Neural crest cell (in vitro differentiated cells): ENCODE data around the gene LRRK1. TPM values are rescaled to one million over a fixed set of nuclear protein-coding genes. Genes with fewer than 3 reads are reported as not detected.

Experiments
- DNase-seq: peaks from one replicate; pipeline ENCODE4 v3.0.0; 2021; ENCODE audit warnings: low read depth, mixed read lengths, low spot score
- H3K27ac Mint-ChIP-seq: one replicate; pipeline ENCODE4 v1.8.0; 2021; ENCODE audit warnings: mild to moderate bottlenecking, mixed read lengths; ENCODE audit not compliant: unreplicated experiment
- H3K27me3 Mint-ChIP-seq: 2 replicates; pipeline ENCODE4 v1.8.0; 2021; ENCODE audit warnings: low read depth, mild to moderate bottlenecking, mixed read lengths
- H3K36me3 Mint-ChIP-seq: 2 replicates; pipeline ENCODE4 v1.8.0; 2021; ENCODE audit warnings: low read depth, mild to moderate bottlenecking, mixed read lengths
- H3K4me1 Mint-ChIP-seq: 2 replicates; pipeline ENCODE4 v1.8.0; 2021; ENCODE audit warnings: mixed read lengths
- H3K4me3 Mint-ChIP-seq: one replicate; pipeline ENCODE4 v1.8.0; 2021; ENCODE audit warnings: mild to moderate bottlenecking, mixed read lengths
- H3K9me3 Mint-ChIP-seq: 2 replicates; pipeline ENCODE4 v1.8.0; 2021; ENCODE audit warnings: mixed read lengths
- total RNA-seq: library from RNA; stranded (reverse); gene quantifications from 2 replicates; pipeline ENCODE4 v1.2.1, GENCODE V29; 2021
- TF ChIP-seq, protein P1 (sequence below): fragments of 200-600 bp; sonication (generic); conservative IDR thresholded peaks from 2 replicates; pipeline ENCODE4 v1.5.0; 2021; ENCODE audit warnings: antibody characterized with exemption, mild to moderate bottlenecking

Gene LRRK1
- total RNA-seq, 1 donor from 2014 or later, result 1.7 TPM

DNA sequence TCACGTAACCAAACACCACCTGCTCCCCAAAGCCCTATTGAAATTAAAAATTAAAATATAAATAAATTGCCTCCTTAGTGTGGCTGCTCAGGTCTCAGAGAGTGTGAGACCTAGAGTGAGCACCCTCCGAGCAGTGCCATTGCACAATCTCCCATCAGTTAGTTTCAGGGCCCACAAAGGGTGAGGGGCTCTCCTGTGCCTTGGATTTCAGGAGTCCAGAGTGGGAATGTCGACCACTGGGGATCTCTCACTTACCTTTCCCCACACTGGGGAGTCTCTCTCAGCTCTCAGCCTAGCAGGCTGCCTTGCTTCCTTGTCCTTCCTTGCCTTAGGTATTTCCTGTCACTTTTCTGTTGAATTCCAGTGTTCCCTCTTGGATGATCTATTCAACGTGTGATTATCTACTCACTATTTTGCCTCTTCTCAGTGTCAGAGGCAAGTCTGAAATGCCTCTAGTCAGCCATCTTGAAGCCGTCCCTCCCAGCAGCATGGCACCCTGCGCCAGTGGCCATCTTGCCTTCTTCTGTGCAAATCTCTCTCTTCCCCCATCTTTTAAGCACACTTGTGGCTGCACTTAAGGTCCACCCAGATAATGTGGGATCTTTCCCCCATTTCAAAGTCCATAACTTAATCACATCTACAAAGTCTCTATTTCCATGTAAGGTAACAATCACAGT is 119.3 kb downstream of the LRRK1 start:
- no peak overlapping the region for H3K27ac Mint-ChIP-seq
- no peaks in the 10 kb centered on the region for H3K27me3 Mint-ChIP-seq
- peaks cover 14% of the 10 kb centered on the region for H3K36me3 Mint-ChIP-seq
- TF ChIP-seq, protein P1, sequence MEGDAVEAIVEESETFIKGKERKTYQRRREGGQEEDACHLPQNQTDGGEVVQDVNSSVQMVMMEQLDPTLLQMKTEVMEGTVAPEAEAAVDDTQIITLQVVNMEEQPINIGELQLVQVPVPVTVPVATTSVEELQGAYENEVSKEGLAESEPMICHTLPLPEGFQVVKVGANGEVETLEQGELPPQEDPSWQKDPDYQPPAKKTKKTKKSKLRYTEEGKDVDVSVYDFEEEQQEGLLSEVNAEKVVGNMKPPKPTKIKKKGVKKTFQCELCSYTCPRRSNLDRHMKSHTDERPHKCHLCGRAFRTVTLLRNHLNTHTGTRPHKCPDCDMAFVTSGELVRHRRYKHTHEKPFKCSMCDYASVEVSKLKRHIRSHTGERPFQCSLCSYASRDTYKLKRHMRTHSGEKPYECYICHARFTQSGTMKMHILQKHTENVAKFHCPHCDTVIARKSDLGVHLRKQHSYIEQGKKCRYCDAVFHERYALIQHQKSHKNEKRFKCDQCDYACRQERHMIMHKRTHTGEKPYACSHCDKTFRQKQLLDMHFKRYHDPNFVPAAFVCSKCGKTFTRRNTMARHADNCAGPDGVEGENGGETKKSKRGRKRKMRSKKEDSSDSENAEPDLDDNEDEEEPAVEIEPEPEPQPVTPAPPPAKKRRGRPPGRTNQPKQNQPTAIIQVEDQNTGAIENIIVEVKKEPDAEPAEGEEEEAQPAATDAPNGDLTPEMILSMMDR, result no peak
- DNase-seq, result no peak
- no peaks in the 10 kb centered on the region for H3K4me1 Mint-ChIP-seq
- H3K4me3 Mint-ChIP-seq, result no peak overlapping the region
- peaks cover 8% of the 10 kb centered on the region for H3K9me3 Mint-ChIP-seq

DNA sequence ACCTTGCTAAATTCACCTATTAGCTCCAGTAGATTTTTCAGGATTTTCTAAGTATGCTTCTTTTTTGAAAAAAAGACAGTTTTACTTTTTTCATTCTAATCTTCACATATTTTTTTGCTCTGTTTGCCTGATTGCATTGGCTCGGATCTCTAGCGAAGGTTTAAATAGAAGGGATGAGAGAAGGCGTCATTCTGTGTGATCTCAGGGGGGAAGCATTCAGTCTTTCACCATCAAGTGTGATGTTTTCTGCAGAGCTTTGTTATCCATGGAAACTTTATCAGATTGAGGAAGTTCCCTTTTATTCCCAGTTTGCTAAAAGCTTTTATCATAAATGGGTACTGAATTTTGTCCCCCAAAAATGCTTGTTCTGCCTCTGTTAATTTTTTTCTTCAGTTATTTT is 120.3 kb downstream of the LRRK1 start:
- TF ChIP-seq, protein P1, result no peak
- peaks cover 14% of the 10 kb centered on the region for H3K36me3 Mint-ChIP-seq
- H3K4me1 Mint-ChIP-seq, result no peaks in the 10 kb centered on the region
- DNase-seq, result no peak
- H3K27me3 Mint-ChIP-seq, result no peaks in the 10 kb centered on the region
- H3K4me3 Mint-ChIP-seq, result no peak overlapping the region
- H3K27ac Mint-ChIP-seq, result no peak overlapping the region
- H3K9me3 Mint-ChIP-seq, result peaks cover 6% of the 10 kb centered on the region

DNA sequence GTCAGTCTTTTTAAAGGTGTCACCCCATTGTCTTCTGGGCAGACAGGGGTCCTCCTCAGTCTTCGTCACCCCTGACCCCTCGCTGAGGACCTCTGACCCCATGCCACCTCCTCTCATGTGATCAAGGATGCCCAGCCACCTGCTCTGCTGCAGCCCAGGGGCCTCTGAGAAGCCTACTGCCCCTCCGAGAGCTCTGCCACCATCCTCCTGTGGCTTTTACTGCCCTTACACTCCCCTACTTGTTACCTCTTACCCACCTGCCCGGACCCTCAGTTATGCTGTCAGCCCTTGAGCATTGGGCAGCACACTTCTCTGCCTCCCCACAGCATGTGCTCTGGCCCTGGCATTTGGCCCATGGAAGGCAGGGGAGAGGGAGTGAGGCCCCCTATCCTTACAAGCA is 123.2 kb downstream of the LRRK1 start:
- DNase-seq, result no peak
- Mint-ChIP-seq H3K4me1 (peaks cover 9% of the 10 kb centered on the region), H3K27me3 (no peaks in the 10 kb centered on the region), H3K36me3 (peaks cover 2% of the 10 kb centered on the region), H3K9me3 (no peaks in the 10 kb centered on the region), H3K4me3 (no peak overlapping the region), H3K27ac (no peak overlapping the region)
- TF ChIP-seq, protein P1, result no peak

DNA sequence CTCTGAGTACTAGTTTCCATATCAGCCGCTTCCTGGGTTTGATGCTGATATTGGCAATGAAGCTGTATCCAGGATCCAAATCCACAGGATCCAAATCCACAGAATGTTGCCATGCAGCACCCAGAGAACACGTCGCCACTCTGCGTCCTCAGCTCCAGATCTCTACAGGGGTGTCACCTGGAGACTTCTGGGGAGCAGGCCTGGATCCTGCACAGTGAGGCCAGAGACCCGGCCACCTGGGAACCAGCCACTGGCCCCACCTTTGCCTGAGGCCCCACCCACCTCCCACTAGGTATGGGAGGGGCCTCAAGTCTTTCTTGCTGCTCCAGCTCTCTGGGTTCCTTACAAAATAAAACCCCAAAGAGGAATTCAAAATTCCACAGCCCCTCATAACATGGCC is 123.9 kb downstream of the LRRK1 start:
- Mint-ChIP-seq H3K4me3 (no peak overlapping the region), H3K27ac (no peak overlapping the region), H3K27me3 (no peaks in the 10 kb centered on the region), H3K36me3 (peaks cover 2% of the 10 kb centered on the region), H3K4me1 (peaks cover 16% of the 10 kb centered on the region), H3K9me3 (no peaks in the 10 kb centered on the region)
- TF ChIP-seq, protein P1, result no peak
- no peak for DNase-seq

DNA sequence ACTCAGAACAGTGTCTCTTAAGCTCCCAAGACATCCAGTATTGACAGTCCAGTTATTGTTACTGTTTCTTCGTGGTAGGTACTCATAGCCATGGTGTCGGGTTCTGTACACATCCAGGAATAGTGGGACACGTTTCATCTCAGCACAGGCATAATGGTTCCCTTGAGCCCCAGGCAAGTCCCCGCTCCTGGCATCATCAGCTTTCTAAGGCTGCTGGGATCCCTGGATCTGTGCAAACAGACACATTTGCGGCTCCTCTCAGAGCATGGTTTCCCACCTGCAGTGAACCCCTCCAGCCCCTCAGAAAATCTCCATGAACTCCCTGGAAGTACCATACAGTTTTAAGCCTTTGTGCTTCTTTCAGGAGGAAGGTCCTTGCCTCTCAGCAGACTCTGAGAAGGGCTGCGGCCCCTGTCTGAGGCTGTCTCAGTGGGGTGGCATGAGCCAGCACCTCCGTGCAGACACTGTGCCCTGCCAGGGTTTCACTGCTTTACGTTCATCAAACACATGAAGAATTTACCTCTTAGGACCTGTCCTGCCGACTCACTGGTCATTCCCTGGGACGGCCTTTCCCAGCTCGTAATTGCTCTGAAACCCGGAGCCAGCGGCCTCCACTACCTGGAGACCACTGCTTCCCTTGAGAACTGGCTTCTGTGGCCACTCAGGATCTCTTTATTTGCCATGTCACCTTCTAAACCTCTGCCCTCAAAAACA is 124.9 kb downstream of the LRRK1 start:
- Mint-ChIP-seq H3K4me3 (no peak overlapping the region), H3K27ac (no peak overlapping the region), H3K27me3 (no peaks in the 10 kb centered on the region), H3K36me3 (no peaks in the 10 kb centered on the region), H3K4me1 (peaks cover 26% of the 10 kb centered on the region), H3K9me3 (no peaks in the 10 kb centered on the region)
- TF ChIP-seq, protein P1, result no peak
- DNase-seq, result no peak
